ENCODE measurements around the gene ZEB2. TPM values are rescaled to one million over a fixed set of nuclear protein-coding genes. Genes with fewer than 3 reads are reported as not detected.

ZEB2 gene
- total RNA-seq, 1 experiment from 2014 or later: 29.4 TPM

DNA sequence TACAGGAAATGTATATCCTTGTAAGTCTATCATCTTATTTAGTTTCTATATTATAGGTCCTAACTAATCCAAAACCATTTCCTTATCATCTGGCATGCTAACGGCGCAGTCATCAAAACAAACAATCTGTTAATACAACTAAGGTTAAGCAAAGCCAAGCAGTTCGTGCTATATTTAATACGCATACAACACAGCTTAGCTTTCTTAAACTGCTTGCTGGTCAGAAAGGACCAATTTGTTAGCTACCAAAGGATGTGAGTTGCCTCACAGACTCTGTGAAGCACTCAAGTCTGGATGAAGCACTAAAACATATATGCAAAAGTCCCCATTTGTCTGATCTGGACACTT, 67.0 kb downstream of the ZEB2 start:
- H2AFZ ChIP-seq (ENCODE audit: low read length): no peak overlapping the region
- no peak overlapping the region for H3K4me2 ChIP-seq (ENCODE audit: low read depth, low read length, poor library complexity, severe bottlenecking)
- H3K4me3 ChIP-seq (ENCODE audit: low read length): no peak overlapping the region
- no peak overlapping the region for H3K27ac ChIP-seq (ENCODE audit: low read length)
- no peak overlapping the region for H3K9ac ChIP-seq (ENCODE audit: low read length)
- H3K27me3 ChIP-seq (ENCODE audit: low read length): no peaks in the 10 kb centered on the region
- no peaks in the 10 kb centered on the region for H3K9me3 ChIP-seq (ENCODE audit: low read length)
- H3K79me2 ChIP-seq (ENCODE audit: low read length): no peaks in the 10 kb centered on the region
- no peaks in the 10 kb centered on the region for H3K9me2 ChIP-seq (replicated peaks; ENCODE audit: insufficient read depth, low read length)
- no peaks in the 10 kb centered on the region for H4K20me1 ChIP-seq (ENCODE audit: insufficient read depth, low read depth, low read length)
- peaks cover 65% of the 10 kb centered on the region for H3K4me1 ChIP-seq (ENCODE audit: low read length)
- no peak for DNase-seq
- H3K36me3 ChIP-seq (ENCODE audit: insufficient read depth, low read length): no peaks in the 10 kb centered on the region

DNA sequence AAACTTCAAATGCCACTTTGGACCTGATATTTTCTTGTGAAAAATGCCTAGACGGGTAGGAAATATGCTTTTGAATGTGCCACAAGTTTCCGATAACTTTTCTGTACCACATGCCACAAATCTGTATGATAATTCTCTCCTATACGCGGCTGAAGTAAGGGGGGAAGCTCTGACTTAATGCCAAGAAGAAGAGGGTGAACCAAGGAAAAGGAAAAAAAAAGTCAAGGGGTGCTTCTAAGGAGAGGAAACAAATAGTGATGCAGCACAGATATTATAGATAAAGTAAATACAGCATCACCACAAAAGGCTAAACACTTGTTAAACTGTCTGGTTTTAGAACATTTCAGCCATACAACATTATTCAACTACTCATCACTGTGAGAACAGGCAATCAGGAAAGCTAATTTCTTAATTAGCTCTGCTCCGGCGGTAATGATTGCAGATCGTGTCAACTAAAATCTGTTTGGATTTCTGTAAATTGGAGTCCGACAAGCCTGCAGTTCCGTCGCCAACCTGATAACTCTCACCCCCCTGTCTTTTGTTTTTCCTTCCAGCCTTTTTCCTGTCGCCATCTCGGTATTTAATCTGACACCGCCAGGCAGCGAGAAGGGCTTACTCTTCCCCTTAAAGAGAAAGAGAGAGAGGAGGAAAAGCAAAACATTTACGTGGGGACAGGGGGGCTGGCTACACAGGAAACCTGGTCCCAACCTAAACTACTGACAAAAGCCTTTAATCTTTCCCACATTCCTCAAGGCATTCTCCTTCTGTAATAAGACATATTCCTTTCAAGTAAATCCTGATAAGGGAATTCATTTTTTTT, 67.5 kb downstream of the ZEB2 start:
- H2AFZ ChIP-seq (ENCODE audit: low read length): no peak overlapping the region

DNA sequence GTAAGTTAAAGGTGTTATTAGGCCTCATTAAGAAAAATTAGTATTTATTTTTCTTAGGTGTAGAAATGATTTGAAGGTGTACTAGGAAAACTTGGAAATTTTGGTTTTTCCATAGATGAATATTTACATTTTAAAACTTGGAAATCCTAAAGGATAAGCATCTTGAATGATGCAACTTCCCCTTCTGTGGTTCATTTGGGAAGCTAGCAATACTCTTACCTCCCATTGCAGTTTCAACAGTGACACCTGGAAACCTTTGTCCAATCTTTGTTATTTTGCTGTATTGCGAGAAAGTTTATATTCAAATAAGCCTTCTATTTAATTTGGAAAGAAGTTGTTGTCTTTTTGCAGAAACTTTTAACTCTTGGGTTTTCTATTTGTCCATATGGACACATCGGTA, 68.5 kb downstream of the ZEB2 start:
- H3K4me1 ChIP-seq (ENCODE audit: low read length): peaks cover 52% of the 10 kb centered on the region
- DNase-seq: no peak
- no peaks in the 10 kb centered on the region for H3K9me3 ChIP-seq (ENCODE audit: low read length)
- no peak overlapping the region for H3K4me2 ChIP-seq (ENCODE audit: low read depth, low read length, poor library complexity, severe bottlenecking)
- no peak overlapping the region for H2AFZ ChIP-seq (ENCODE audit: low read length)
- no peaks in the 10 kb centered on the region for H3K79me2 ChIP-seq (ENCODE audit: low read length)
- no peaks in the 10 kb centered on the region for H3K36me3 ChIP-seq (ENCODE audit: insufficient read depth, low read length)
- no peak overlapping the region for H3K27ac ChIP-seq (ENCODE audit: low read length)
- no peaks in the 10 kb centered on the region for H3K27me3 ChIP-seq (ENCODE audit: low read length)
- H4K20me1 ChIP-seq (ENCODE audit: insufficient read depth, low read depth, low read length): no peaks in the 10 kb centered on the region
- H3K9ac ChIP-seq (ENCODE audit: low read length): no peak overlapping the region
- H3K4me3 ChIP-seq (ENCODE audit: low read length): no peak overlapping the region
- H3K9me2 ChIP-seq (replicated peaks; ENCODE audit: insufficient read depth, low read length): no peaks in the 10 kb centered on the region

More for the DNA sequence above, 67.5 kb downstream of the ZEB2 start:
- no peaks in the 10 kb centered on the region for H3K9me2 ChIP-seq (replicated peaks; ENCODE audit: insufficient read depth, low read length)
- H3K36me3 ChIP-seq (ENCODE audit: insufficient read depth, low read length): no peaks in the 10 kb centered on the region
- no peaks in the 10 kb centered on the region for H3K79me2 ChIP-seq (ENCODE audit: low read length)
- H3K4me1 ChIP-seq (ENCODE audit: low read length): peaks cover 61% of the 10 kb centered on the region
- no peaks in the 10 kb centered on the region for H3K9me3 ChIP-seq (ENCODE audit: low read length)
- no peak overlapping the region for H3K27ac ChIP-seq (ENCODE audit: low read length)
- H3K27me3 ChIP-seq (ENCODE audit: low read length): no peaks in the 10 kb centered on the region
- H3K9ac ChIP-seq (ENCODE audit: low read length): no peak overlapping the region
- H4K20me1 ChIP-seq (ENCODE audit: insufficient read depth, low read depth, low read length): no peaks in the 10 kb centered on the region
- no peak for DNase-seq
- no peak overlapping the region for H3K4me2 ChIP-seq (ENCODE audit: low read depth, low read length, poor library complexity, severe bottlenecking)
- H3K4me3 ChIP-seq (ENCODE audit: low read length): no peak overlapping the region

DNA sequence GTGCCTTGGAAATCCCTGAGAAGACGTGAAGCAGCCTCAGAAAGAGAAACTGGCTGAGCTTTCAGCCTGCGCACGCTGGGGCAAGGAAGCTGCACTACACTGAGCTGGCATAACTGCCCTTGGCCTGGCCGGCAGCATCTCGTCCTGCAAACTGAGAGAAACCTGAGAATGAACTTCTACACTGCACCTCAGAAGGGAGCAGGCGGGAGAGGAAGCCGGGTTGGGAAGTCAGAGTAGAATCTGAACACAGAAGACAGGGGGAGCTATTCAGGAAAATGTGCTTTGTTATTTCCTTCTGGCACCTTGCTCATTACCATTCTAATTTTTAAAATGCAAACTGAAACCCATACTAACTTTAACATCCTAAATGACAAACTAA, 70.9 kb downstream of the ZEB2 start:
- Histone ChIP-seq H3K36me3 (ENCODE audit: insufficient read depth, low read length) (no peaks in the 10 kb centered on the region), H4K20me1 (ENCODE audit: insufficient read depth, low read depth, low read length) (no peaks in the 10 kb centered on the region), H3K4me2 (ENCODE audit: low read depth, low read length, poor library complexity, severe bottlenecking) (peak overlapping the region; percentile 61), H3K4me1 (ENCODE audit: low read length) (peaks cover 33% of the 10 kb centered on the region), H3K9me2 (replicated peaks; ENCODE audit: insufficient read depth, low read length) (no peaks in the 10 kb centered on the region), H2AFZ (ENCODE audit: low read length) (0 out of 2 replicates have a peak overlapping the region, but pooled peaks have one; percentile 11), H3K4me3 (ENCODE audit: low read length) (peak overlapping the region; percentile 56), H3K9me3 (ENCODE audit: low read length) (no peaks in the 10 kb centered on the region), H3K79me2 (ENCODE audit: low read length) (no peaks in the 10 kb centered on the region), H3K27ac (ENCODE audit: low read length) (no peak overlapping the region), H3K9ac (ENCODE audit: low read length) (peak overlapping the region; percentile 46), H3K27me3 (ENCODE audit: low read length) (no peaks in the 10 kb centered on the region)
- DNase-seq: peak; percentile 50

DNA sequence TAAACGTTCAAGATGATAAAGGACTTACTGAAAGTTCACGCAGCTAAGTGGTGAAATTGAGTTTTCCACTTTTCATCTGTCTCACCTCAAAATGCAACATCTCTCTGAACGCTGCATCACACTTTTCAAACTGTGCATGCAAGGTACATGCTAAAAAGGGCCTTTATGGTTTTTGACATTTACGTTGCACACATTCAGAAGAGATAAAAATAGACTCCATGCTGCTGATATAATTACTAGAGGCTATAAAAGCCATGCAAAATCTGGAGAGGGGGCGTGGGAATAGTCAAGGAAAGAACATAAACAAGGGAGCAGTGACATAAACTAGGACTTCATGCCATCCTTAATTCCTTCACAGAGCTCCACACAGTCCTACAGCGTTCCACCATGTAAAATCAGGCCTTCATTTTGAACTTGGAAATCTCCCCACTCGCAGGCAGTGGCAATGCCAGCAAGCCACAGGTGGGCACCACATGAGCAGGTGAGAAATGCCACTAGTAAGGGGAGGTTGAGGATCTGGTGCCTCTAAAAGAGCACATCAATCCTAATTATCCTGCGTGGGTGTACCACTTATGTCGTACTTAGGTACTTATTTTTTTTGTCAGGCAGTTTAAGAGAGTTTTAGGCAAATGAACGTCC, 71.4 kb downstream of the ZEB2 start:
- H3K27me3 ChIP-seq (ENCODE audit: low read length): no peaks in the 10 kb centered on the region
- H3K4me3 ChIP-seq (ENCODE audit: low read length): peak overlapping the region; percentile 56
- H3K27ac ChIP-seq (ENCODE audit: low read length): no peak overlapping the region
- no peaks in the 10 kb centered on the region for H3K36me3 ChIP-seq (ENCODE audit: insufficient read depth, low read length)
- H3K4me2 ChIP-seq (ENCODE audit: low read depth, low read length, poor library complexity, severe bottlenecking): peak overlapping the region; percentile 61
- H3K9me3 ChIP-seq (ENCODE audit: low read length): no peaks in the 10 kb centered on the region
- peak overlapping the region; percentile 46 for H3K9ac ChIP-seq (ENCODE audit: low read length)
- H3K4me1 ChIP-seq (ENCODE audit: low read length): peaks cover 31% of the 10 kb centered on the region
- DNase-seq: no peak
- no peaks in the 10 kb centered on the region for H3K79me2 ChIP-seq (ENCODE audit: low read length)
- H3K9me2 ChIP-seq (replicated peaks; ENCODE audit: insufficient read depth, low read length): no peaks in the 10 kb centered on the region
- H2AFZ ChIP-seq (ENCODE audit: low read length): 0 out of 2 replicates have a peak overlapping the region, but pooled peaks have one; percentile 11
- H4K20me1 ChIP-seq (ENCODE audit: insufficient read depth, low read depth, low read length): no peaks in the 10 kb centered on the region

DNA sequence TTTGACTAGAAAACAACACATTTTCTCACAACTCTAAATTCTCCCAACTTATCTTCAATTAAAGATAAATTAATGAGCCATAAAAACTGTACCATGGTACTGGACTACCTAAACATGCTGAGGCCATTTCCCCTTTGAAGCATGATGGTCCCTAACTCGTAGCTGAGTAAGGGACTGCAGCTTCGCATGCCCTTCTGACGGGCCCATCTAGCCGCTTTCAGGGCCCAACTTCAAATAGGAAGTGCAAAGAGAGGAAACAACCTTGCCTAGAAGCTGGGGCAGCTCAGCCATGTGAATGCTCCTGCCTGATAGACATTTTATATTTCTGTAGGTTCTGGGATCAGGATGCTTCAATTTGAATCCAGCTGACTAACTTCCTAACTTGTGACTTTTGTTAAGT, 72.4 kb downstream of the ZEB2 start:
- no peaks in the 10 kb centered on the region for H3K9me3 ChIP-seq (ENCODE audit: low read length)
- no peak overlapping the region for H2AFZ ChIP-seq (ENCODE audit: low read length)
- H3K79me2 ChIP-seq (ENCODE audit: low read length): no peaks in the 10 kb centered on the region
- no peaks in the 10 kb centered on the region for H3K36me3 ChIP-seq (ENCODE audit: insufficient read depth, low read length)
- H3K4me3 ChIP-seq (ENCODE audit: low read length): no peak overlapping the region
- H3K9ac ChIP-seq (ENCODE audit: low read length): no peak overlapping the region
- H3K27me3 ChIP-seq (ENCODE audit: low read length): no peaks in the 10 kb centered on the region
- no peaks in the 10 kb centered on the region for H3K9me2 ChIP-seq (replicated peaks; ENCODE audit: insufficient read depth, low read length)
- H4K20me1 ChIP-seq (ENCODE audit: insufficient read depth, low read depth, low read length): no peaks in the 10 kb centered on the region
- DNase-seq: no peak
- H3K27ac ChIP-seq (ENCODE audit: low read length): no peak overlapping the region
- H3K4me2 ChIP-seq (ENCODE audit: low read depth, low read length, poor library complexity, severe bottlenecking): no peak overlapping the region
- peaks cover 32% of the 10 kb centered on the region for H3K4me1 ChIP-seq (ENCODE audit: low read length)

DNA sequence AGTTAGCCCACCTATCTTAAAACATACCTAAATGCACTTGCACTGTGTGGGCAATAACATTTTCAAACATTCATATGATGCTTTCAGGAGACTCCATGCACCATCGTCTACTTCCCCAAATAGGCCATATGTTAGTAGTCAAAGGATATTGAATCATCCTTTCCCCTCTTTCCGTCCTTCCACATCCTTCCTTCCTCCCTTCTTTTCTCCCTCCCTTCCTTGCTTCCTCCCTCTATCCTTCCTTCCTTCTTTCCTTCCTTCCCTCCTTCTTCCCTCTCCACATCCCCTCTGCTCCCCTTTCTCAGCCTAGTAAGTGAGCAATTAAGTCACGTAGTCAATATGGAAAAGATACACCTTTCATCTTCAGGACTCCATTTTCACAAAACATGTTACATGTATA, 73.8 kb downstream of the ZEB2 start:
- DNase-seq: no peak
- H3K79me2 ChIP-seq (ENCODE audit: low read length): no peaks in the 10 kb centered on the region
- H2AFZ ChIP-seq (ENCODE audit: low read length): no peak overlapping the region
- H3K36me3 ChIP-seq (ENCODE audit: insufficient read depth, low read length): no peaks in the 10 kb centered on the region
- H3K4me1 ChIP-seq (ENCODE audit: low read length): peaks cover 32% of the 10 kb centered on the region
- H3K27me3 ChIP-seq (ENCODE audit: low read length): no peaks in the 10 kb centered on the region
- H3K9me3 ChIP-seq (ENCODE audit: low read length): no peaks in the 10 kb centered on the region
- no peak overlapping the region for H3K27ac ChIP-seq (ENCODE audit: low read length)
- no peaks in the 10 kb centered on the region for H4K20me1 ChIP-seq (ENCODE audit: insufficient read depth, low read depth, low read length)
- H3K9ac ChIP-seq (ENCODE audit: low read length): no peak overlapping the region
- no peaks in the 10 kb centered on the region for H3K9me2 ChIP-seq (replicated peaks; ENCODE audit: insufficient read depth, low read length)
- H3K4me2 ChIP-seq (ENCODE audit: low read depth, low read length, poor library complexity, severe bottlenecking): no peak overlapping the region
- H3K4me3 ChIP-seq (ENCODE audit: low read length): no peak overlapping the region

DNA sequence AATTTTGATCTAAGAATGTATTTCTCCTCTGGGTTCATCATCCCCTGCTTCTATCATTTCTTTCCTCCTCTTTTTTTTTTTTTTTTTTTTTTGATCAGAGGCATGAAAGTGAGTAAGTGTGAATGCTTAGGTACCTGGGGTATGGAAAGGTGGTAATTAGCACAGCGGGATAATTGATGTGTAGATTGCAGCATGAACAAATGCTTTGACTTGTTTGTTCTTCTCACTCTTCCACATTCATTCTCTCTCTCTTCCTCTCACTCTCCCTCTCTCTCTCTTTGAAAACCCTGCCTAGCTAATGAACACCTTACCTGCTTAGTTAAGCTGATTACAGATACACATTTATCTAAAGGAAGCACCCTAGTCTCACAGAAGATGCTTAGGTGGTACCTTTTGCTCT, 74.7 kb downstream of the ZEB2 start:
- no peaks in the 10 kb centered on the region for H3K79me2 ChIP-seq (ENCODE audit: low read length)
- peaks cover 32% of the 10 kb centered on the region for H3K4me1 ChIP-seq (ENCODE audit: low read length)
- no peak overlapping the region for H3K27ac ChIP-seq (ENCODE audit: low read length)
- no peak overlapping the region for H2AFZ ChIP-seq (ENCODE audit: low read length)
- no peaks in the 10 kb centered on the region for H3K36me3 ChIP-seq (ENCODE audit: insufficient read depth, low read length)
- no peaks in the 10 kb centered on the region for H3K9me2 ChIP-seq (replicated peaks; ENCODE audit: insufficient read depth, low read length)
- H3K4me3 ChIP-seq (ENCODE audit: low read length): no peak overlapping the region
- H3K27me3 ChIP-seq (ENCODE audit: low read length): no peaks in the 10 kb centered on the region
- no peak for DNase-seq
- H3K4me2 ChIP-seq (ENCODE audit: low read depth, low read length, poor library complexity, severe bottlenecking): no peak overlapping the region
- no peaks in the 10 kb centered on the region for H3K9me3 ChIP-seq (ENCODE audit: low read length)
- no peak overlapping the region for H3K9ac ChIP-seq (ENCODE audit: low read length)
- no peaks in the 10 kb centered on the region for H4K20me1 ChIP-seq (ENCODE audit: insufficient read depth, low read depth, low read length)

Measured in Karpas-422 (cell line).